Left ventricle myocardium inferior (tissue), 1 donor: ENCODE measurements around the gene ETFDH. TPM values are rescaled to one million over a fixed set of nuclear protein-coding genes. Genes with fewer than 3 reads are reported as not detected.

Experiments
- DNase-seq: peaks from one replicate; pipeline ENCODE4 v3.0.0-alpha.2; 2020
- H3K27ac ChIP-seq: fragments of 200-600 bp; replicated peaks from 2 replicates; pipeline ENCODE4 v1.8.0; 2021
- H3K27me3 ChIP-seq: fragments of 200-600 bp; 2 replicates; pipeline ENCODE4 v1.8.0; 2021; ENCODE audit warnings: low read depth
- H3K36me3 ChIP-seq: fragments of 200-600 bp; 2 replicates; pipeline ENCODE4 v1.8.0; 2021
- H3K4me1 ChIP-seq: fragments of 200-600 bp; 2 replicates; pipeline ENCODE4 v1.8.0; 2021
- H3K4me3 ChIP-seq: fragments of 200-600 bp; 2 replicates; pipeline ENCODE4 v1.8.0; 2021; ENCODE audit warnings: mild to moderate bottlenecking, moderate library complexity
- H3K9me3 ChIP-seq: fragments of 200-600 bp; replicated peaks from 2 replicates; pipeline ENCODE4 v1.8.0; 2021
- intact Hi-C: fragments of 100-400 bp; cut with micrococcal nuclease; formaldehyde crosslinking; loops from one replicate; pipeline ENCODE4 v1.11.0; 2022
- long read RNA-seq: library from polyadenylated mRNA; unstranded; transcript quantifications from one replicate; pipeline ENCODE4 v2.0.0, GENCODE V29; 2021
- total RNA-seq: library from RNA; stranded (reverse); fragmentation: NEBNext Ultra II Directional; extraction: Animal tissue kit (Norgen Biotek cat#: 25700); gene quantifications from one replicate; pipeline ENCODE4 v1.2.1, GENCODE V29; 2021
- TF ChIP-seq, protein P1 (sequence below): fragments of 200-600 bp; IDR thresholded peaks from 2 replicates; pipeline ENCODE4 v1.8.0; 2021; ENCODE audit warnings: antibody characterized with exemption, mild to moderate bottlenecking, borderline replicate concordance
- donor health status: DM: no; HTN: yes; CAD: no; lungs with severe emphysema.

Gene ETFDH
- total RNA-seq = 283 TPM
- long read RNA-seq, transcript ETFDH-206 (13 exons, 3,282 nt) = major isoform, 393 of 431 reads
- long read RNA-seq, partial matches to known transcripts = 13 of 431 reads
- long read RNA-seq, other reads (novel, unspliced or antisense) = 21 of 431 reads

DNA sequence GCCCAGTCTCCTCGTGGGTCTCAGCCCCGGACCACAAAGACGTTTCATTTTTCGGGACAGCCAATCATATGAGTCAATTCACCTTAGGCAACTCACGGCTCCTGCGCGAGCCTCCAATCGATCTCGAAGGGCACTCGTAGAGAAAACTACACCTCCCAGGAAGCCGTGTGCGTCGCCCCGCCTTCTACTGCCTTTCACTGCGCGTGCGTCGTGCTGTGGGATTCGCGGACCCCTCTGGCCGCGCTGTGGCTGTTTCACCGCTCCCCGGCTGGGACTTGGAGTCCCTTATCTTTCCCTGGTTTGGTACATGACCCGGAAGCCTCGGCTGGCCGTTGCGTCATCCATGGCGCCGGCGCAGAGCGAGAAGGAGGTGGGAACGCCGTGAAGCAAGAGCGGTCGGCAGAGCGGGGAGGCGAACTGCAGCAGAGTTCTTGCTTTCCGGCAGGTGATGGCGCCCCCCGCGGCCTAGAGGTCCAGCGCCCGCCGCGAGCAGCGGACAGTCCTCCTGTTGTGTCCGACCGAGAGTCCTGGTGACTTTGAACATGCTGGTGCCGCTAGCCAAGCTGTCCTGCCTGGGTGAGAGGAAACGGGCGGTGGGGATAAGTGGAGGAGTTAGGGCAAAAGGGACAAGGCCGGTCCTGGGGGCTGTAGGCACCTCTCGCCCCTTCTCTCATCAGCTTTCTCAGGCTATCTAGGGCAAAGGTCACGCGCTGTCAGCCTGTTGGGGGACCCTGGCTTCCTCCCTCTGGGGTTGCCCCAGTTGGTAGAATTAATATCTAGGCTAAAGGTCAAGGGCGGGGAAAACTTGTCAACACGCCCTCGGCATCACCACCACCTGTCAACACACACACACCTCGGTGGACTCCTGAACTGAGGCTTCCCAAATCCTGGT, at the start of gene ETFDH:
ETFDH (plus strand) TSS at position 382 of the 892 bp plus-strand sequence; CDS start at position 543, 161 bp downstream.
- TF ChIP-seq, protein P1, sequence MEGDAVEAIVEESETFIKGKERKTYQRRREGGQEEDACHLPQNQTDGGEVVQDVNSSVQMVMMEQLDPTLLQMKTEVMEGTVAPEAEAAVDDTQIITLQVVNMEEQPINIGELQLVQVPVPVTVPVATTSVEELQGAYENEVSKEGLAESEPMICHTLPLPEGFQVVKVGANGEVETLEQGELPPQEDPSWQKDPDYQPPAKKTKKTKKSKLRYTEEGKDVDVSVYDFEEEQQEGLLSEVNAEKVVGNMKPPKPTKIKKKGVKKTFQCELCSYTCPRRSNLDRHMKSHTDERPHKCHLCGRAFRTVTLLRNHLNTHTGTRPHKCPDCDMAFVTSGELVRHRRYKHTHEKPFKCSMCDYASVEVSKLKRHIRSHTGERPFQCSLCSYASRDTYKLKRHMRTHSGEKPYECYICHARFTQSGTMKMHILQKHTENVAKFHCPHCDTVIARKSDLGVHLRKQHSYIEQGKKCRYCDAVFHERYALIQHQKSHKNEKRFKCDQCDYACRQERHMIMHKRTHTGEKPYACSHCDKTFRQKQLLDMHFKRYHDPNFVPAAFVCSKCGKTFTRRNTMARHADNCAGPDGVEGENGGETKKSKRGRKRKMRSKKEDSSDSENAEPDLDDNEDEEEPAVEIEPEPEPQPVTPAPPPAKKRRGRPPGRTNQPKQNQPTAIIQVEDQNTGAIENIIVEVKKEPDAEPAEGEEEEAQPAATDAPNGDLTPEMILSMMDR = peak; percentile 75
- Histone ChIP-seq H3K4me3 (peak within 1 kb of the TSS; percentile 91), H3K9me3 (no peaks in the 10 kb centered on the region), H3K36me3 (no peaks in the 10 kb centered on the region), H3K27ac (peak within 1 kb of the TSS; percentile 99), H3K4me1 (peaks cover 65% of the 10 kb centered on the region), H3K27me3 (no peaks in the 10 kb centered on the region)
- peak; percentile 99 for DNase-seq
- intact Hi-C loops = no loop called here

DNA sequence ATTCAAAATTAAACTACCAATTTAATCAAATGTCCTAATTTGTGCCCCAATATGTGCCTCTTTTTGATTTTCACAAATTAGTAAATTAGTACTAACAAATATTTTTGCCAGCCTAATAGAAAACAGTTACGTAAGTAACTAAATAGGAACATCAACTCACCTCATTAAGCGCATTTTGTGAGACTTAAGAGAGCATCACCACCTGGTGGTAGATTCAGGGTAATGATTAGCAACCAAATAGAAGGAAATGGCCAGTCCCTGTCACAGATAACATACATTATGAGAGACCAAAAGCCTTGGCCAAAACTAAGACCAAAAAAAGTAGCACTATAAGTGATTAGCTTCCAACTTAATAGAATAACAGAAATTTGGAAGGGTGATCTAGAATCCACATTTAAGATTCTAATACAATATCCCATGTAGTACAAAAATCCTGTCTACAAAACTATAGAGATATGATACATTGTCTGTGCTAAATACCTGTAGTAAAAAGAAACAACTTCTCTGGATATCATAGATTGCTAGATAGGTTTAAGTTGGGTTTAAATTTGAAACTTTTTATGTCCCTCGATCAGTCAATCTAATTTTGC, 47.1 kb upstream of the ETFDH start:
- Histone ChIP-seq H3K9me3 (peaks cover 9% of the 10 kb centered on the region), H3K36me3 (no peaks in the 10 kb centered on the region), H3K27ac (peak overlapping the region; percentile 54), H3K27me3 (no peaks in the 10 kb centered on the region), H3K4me3 (no peak overlapping the region), H3K4me1 (peaks cover 21% of the 10 kb centered on the region)
- intact Hi-C loops = no loop called here
- TF ChIP-seq, protein P1 = peak; percentile 75
- no peak for DNase-seq

- H3K27me3 ChIP-seq = no peaks in the 10 kb centered on the region
- H3K36me3 ChIP-seq = no peaks in the 10 kb centered on the region
- H3K9me3 ChIP-seq = peaks cover 9% of the 10 kb centered on the region
- peaks cover 21% of the 10 kb centered on the region for H3K4me1 ChIP-seq
- peak overlapping the region; percentile 54 for H3K27ac ChIP-seq
- TF ChIP-seq, protein P1 = no peak
- H3K4me3 ChIP-seq = no peak overlapping the region
- intact Hi-C loops = no loop called here
- DNase-seq = no peak
These were observed 46.6 kb upstream of the ETFDH start for GRCh38 chr4:158625544-158625943.

GRCh38 chr4:158630893-158631292, 41.2 kb upstream of the ETFDH start:
- H3K27ac ChIP-seq = no peak overlapping the region
- no peak for DNase-seq
- TF ChIP-seq, protein P1 = no peak
- no peak overlapping the region for H3K4me3 ChIP-seq
- H3K9me3 ChIP-seq = no peaks in the 10 kb centered on the region
- H3K27me3 ChIP-seq = no peaks in the 10 kb centered on the region
- H3K36me3 ChIP-seq = no peaks in the 10 kb centered on the region
- intact Hi-C loops = no loop called here
- peaks cover 6% of the 10 kb centered on the region for H3K4me1 ChIP-seq

DNA sequence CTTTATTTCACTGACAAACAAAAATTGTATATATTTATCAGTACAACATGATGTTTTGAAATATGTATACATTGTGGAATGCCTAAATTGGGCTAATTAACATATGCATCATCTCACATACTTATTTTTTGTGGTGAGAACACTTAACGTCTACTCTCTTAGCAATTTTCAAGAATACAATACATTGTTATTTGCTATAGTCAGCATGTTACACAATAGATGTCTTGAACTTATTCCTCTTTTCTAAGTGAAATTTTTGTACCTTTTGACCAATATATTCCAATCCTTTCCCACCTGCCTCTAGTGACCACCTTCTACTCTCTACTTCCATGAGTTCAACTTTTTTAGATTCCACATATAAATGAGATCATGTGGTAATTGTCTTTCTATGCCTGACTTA, 35.5 kb upstream of the ETFDH start:
- Histone ChIP-seq H3K4me3 (no peak overlapping the region), H3K27ac (no peak overlapping the region), H3K9me3 (no peaks in the 10 kb centered on the region), H3K36me3 (no peaks in the 10 kb centered on the region), H3K4me1 (no peaks in the 10 kb centered on the region), H3K27me3 (no peaks in the 10 kb centered on the region)
- TF ChIP-seq, protein P1 = no peak
- intact Hi-C loops = no loop called here
- DNase-seq = no peak
